HL-60/S4 (cell line): ENCODE measurements around the gene OR2W1.

Source experiments
- in situ Hi-C: fragments of 300-500 bp; cut with MboI; formaldehyde crosslinking; loops from 2 replicates; pipeline ENCODE4 v1.14.3; 2022; ENCODE audit warnings: low sequenced_read_pairs

OR2W1 gene

GRCh38 chr6:29045075-29045474 is at the start of gene OR2W1:
Gene OR2W1, minus strand, starts transcription at chr6:29045175. Its CDS starts 0 bp downstream, at chr6:29045175.
- in situ Hi-C loops = loop anchor here (25.0 kb wide), 1 partner anchor 542 kb away; the partner anchor contains the start of gene OR2H2

- in situ Hi-C loops = no loop called here
Observed at GRCh38 chr6:29092957-29093356, 48.0 kb upstream of the OR2W1 start.

GRCh38 chr6:29087213-29087612 is 42.2 kb upstream of the OR2W1 start, which contains the start of gene OR2B3:
Gene OR2B3, minus strand, starts transcription at chr6:29087313. Its CDS starts 65 bp downstream, at chr6:29087248.
- in situ Hi-C loops = no loop called here

- in situ Hi-C loops = no loop called here
Observed at GRCh38 chr6:29082457-29082856, 37.5 kb upstream of the OR2W1 start.

- in situ Hi-C loops = no loop called here
Observed at GRCh38 chr6:29081312-29081711, 36.3 kb upstream of the OR2W1 start.

GRCh38 chr6:29079203-29079602 is 34.2 kb upstream of the OR2W1 start:
- in situ Hi-C loops = no loop called here

GRCh38 chr6:29071831-29072723 is 27.1 kb upstream of the OR2W1 start:
- in situ Hi-C loops = no loop called here

GRCh38 chr6:29051680-29052079 is 6.7 kb upstream of the OR2W1 start:
- in situ Hi-C loops = no loop called here

- in situ Hi-C loops = loop anchor here (25.0 kb wide), 1 partner anchor 551 kb away; the partner anchor contains the start of gene OR2H2
Observed at GRCh38 chr6:29035951-29036350, 9.0 kb downstream of the OR2W1 start.

GRCh38 chr6:29028821-29029220 is 16.2 kb downstream of the OR2W1 start:
- in situ Hi-C loops = loop anchor here (25.0 kb wide), 1 partner anchor 558 kb away; the partner anchor contains the start of gene OR2H2

GRCh38 chr6:29025927-29026585 is 18.9 kb downstream of the OR2W1 start:
- in situ Hi-C loops = loop anchor here (25.0 kb wide), 1 partner anchor 561 kb away; the partner anchor contains the start of gene OR2H2

GRCh38 chr6:29021434-29021833 is 23.5 kb downstream of the OR2W1 start:
- in situ Hi-C loops = loop anchor here (25.0 kb wide), 1 partner anchor 334 kb away; no protein-coding TSS in a partner anchor

GRCh38 chr6:29019629-29020028 is 25.3 kb downstream of the OR2W1 start:
- in situ Hi-C loops = loop anchor here (25.0 kb wide), 1 partner anchor 332 kb away; no protein-coding TSS in a partner anchor

- in situ Hi-C loops = loop anchor here (25.0 kb wide), 1 partner anchor 330 kb away; no protein-coding TSS in a partner anchor
Observed at GRCh38 chr6:29017428-29017802, 27.6 kb downstream of the OR2W1 start.

- in situ Hi-C loops = loop anchor here (25.0 kb wide), 1 partner anchor 329 kb away; no protein-coding TSS in a partner anchor
Observed at GRCh38 chr6:29016559-29017427, 28.2 kb downstream of the OR2W1 start.

GRCh38 chr6:29014729-29015608 is 30.0 kb downstream of the OR2W1 start:
- in situ Hi-C loops = loop anchor here (25.0 kb wide), 1 partner anchor 328 kb away; no protein-coding TSS in a partner anchor

GRCh38 chr6:29011276-29011734 is 33.7 kb downstream of the OR2W1 start:
- in situ Hi-C loops = loop anchor here (25.0 kb wide), 1 partner anchor 324 kb away; no protein-coding TSS in a partner anchor

- in situ Hi-C loops = loop anchor here (25.0 kb wide), 1 partner anchor 322 kb away; no protein-coding TSS in a partner anchor
Observed at GRCh38 chr6:29009358-29009757, 35.6 kb downstream of the OR2W1 start.

- in situ Hi-C loops = loop anchor here (25.0 kb wide), 1 partner anchor 321 kb away; no protein-coding TSS in a partner anchor
Observed at GRCh38 chr6:29008089-29008488, 36.9 kb downstream of the OR2W1 start.
